HEK293 (cell line): ENCODE data around the gene MMP15.

Experiments used
- CTCF ChIA-PET: fragments of 350-600 bp; formaldehyde crosslinking; extraction: SDS; loops from one replicate; lab custom pipeline; 2021; ENCODE audit warnings: antibody characterized with exemption; lab: Yijun Ruan, JAX
- POLR2A ChIA-PET: fragments of 300-600 bp; formaldehyde crosslinking; extraction: SDS; loops from one replicate; lab custom pipeline; 2020; ENCODE audit warnings: antibody characterized with exemption, inconsistent platforms; lab: Yijun Ruan, JAX
- H3K27ac ChIP-seq: fragments of 200-500 bp; sonication (Bioruptor generic); 2 replicates; pipeline ENCODE4 v1.5.1; 2014; ENCODE audit warnings: low read depth, low read length, control low read depth, inconsistent platforms; ENCODE audit errors: extremely low read depth
- H3K36me3 ChIP-seq, 2 experiments: fragments of 200-500 bp in 1 of 2; sonication (Bioruptor generic) in 1 of 2; 1 replicate in 1 of 2; 2 replicates in 1 of 2; pipeline ENCODE4 v1.5.1; 2014 to 2017; ENCODE audit warnings: inconsistent platforms in 2 of 2, low read length in 2 of 2; ENCODE audit not compliant: control insufficient read depth in 2 of 2, insufficient read depth in 1 of 2
- H3K4me1 ChIP-seq: fragments of 200-500 bp; sonication (Bioruptor generic); 2 replicates; pipeline ENCODE4 v1.5.1; 2014; ENCODE audit warnings: mild to moderate bottlenecking, low read length, inconsistent platforms; ENCODE audit not compliant: control insufficient read depth, insufficient read depth
- H3K4me3 ChIP-seq: 2 replicates; pipeline ENCODE4 v1.5.1; 2011; ENCODE audit warnings: low read depth, mild to moderate bottlenecking, control low read depth, low read length, moderate library complexity
- H3K9me3 ChIP-seq: fragments of 200-500 bp; sonication (Bioruptor generic); 2 replicates; pipeline ENCODE4 v1.5.1; 2014; ENCODE audit warnings: low read depth, low read length, inconsistent platforms; ENCODE audit not compliant: control insufficient read depth, insufficient read depth
- GLIS1 ChIP-seq: fragments of 450-650 bp; formaldehyde crosslinking; IDR thresholded peaks from 2 replicates; pipeline ENCODE4 v1.5.1; 2016; ENCODE audit warnings: missing biosample characterization, missing genetic modification characterization
- PRDM6 ChIP-seq: fragments of 450-650 bp; formaldehyde crosslinking; IDR thresholded peaks from 2 replicates; pipeline ENCODE4 v1.5.1; 2017; ENCODE audit warnings: missing biosample characterization, missing genetic modification characterization
- TCF7L2 ChIP-seq: IDR thresholded peaks from 2 replicates; pipeline ENCODE4 v1.6.1; 2011; ENCODE audit warnings: low read depth, mild to moderate bottlenecking, inconsistent platforms, low read length, moderate library complexity, borderline replicate concordance
- ZBTB17 ChIP-seq: fragments of 450-650 bp; formaldehyde crosslinking; IDR thresholded peaks from 2 replicates; pipeline ENCODE4 v1.5.1; 2016; ENCODE audit warnings: missing biosample characterization, missing genetic modification characterization
- ZBTB7A ChIP-seq: fragments of 450-650 bp; formaldehyde crosslinking; IDR thresholded peaks from 2 replicates; pipeline ENCODE4 v1.5.1; 2016; ENCODE audit warnings: low read depth, missing biosample characterization, missing genetic modification characterization
- ZNF121 ChIP-seq: fragments of 450-650 bp; formaldehyde crosslinking; IDR thresholded peaks from 2 replicates; pipeline ENCODE4 v1.5.1; 2016; ENCODE audit warnings: missing biosample characterization, missing genetic modification characterization
- ZNF133 ChIP-seq: fragments of 450-650 bp; formaldehyde crosslinking; IDR thresholded peaks from 2 replicates; pipeline ENCODE4 v1.5.1; 2016; ENCODE audit warnings: missing biosample characterization, missing genetic modification characterization
- ZNF138 ChIP-seq: fragments of 450-650 bp; formaldehyde crosslinking; IDR thresholded peaks from 2 replicates; pipeline ENCODE4 v1.5.1; 2016; ENCODE audit warnings: missing biosample characterization, missing genetic modification characterization, borderline replicate concordance
- ZNF169 ChIP-seq: fragments of 450-650 bp; formaldehyde crosslinking; IDR thresholded peaks from 2 replicates; pipeline ENCODE4 v1.5.1; 2016; ENCODE audit warnings: missing biosample characterization, missing genetic modification characterization
- ZNF2 ChIP-seq: fragments of 450-650 bp; formaldehyde crosslinking; IDR thresholded peaks from 2 replicates; pipeline ENCODE4 v1.5.1; 2016; ENCODE audit warnings: missing biosample characterization, missing genetic modification characterization
- ZNF214 ChIP-seq: fragments of 450-650 bp; formaldehyde crosslinking; IDR thresholded peaks from 2 replicates; pipeline ENCODE4 v1.5.1; 2017; ENCODE audit warnings: missing biosample characterization, mild to moderate bottlenecking, missing genetic modification characterization, borderline replicate concordance
- ZNF302 ChIP-seq: fragments of 450-650 bp; formaldehyde crosslinking; IDR thresholded peaks from 2 replicates; pipeline ENCODE4 v1.5.1; 2016; ENCODE audit warnings: missing biosample characterization, missing genetic modification characterization, low read depth
- ZNF404 ChIP-seq: fragments of 450-650 bp; formaldehyde crosslinking; IDR thresholded peaks from 2 replicates; pipeline ENCODE4 v1.5.1; 2017; ENCODE audit warnings: missing biosample characterization, missing genetic modification characterization
- ZNF423 ChIP-seq: fragments of 450-650 bp; formaldehyde crosslinking; IDR thresholded peaks from 2 replicates; pipeline ENCODE4 v1.5.1; 2016; ENCODE audit warnings: missing biosample characterization, missing genetic modification characterization
- ZNF510 ChIP-seq: fragments of 450-650 bp; formaldehyde crosslinking; IDR thresholded peaks from 2 replicates; pipeline ENCODE4 v1.5.1; 2018; ENCODE audit warnings: mild to moderate bottlenecking, missing genetic modification characterization, missing biosample characterization; ENCODE audit not compliant: insufficient replicate concordance
- ZNF560 ChIP-seq: fragments of 450-650 bp; formaldehyde crosslinking; IDR thresholded peaks from 2 replicates; pipeline ENCODE4 v1.5.1; 2017; ENCODE audit warnings: missing biosample characterization, missing genetic modification characterization, borderline replicate concordance
- ZNF645 ChIP-seq: fragments of 450-650 bp; formaldehyde crosslinking; IDR thresholded peaks from 2 replicates; pipeline ENCODE4; 2016; ENCODE audit warnings: missing biosample characterization, missing genetic modification characterization
- ZNF660 ChIP-seq: fragments of 450-650 bp; IDR thresholded peaks from 2 replicates; pipeline ENCODE4 v1.5.1; 2018; ENCODE audit warnings: missing biosample characterization, mild to moderate bottlenecking, missing genetic modification characterization
- ZNF664 ChIP-seq: fragments of 450-650 bp; formaldehyde crosslinking; IDR thresholded peaks from 2 replicates; pipeline ENCODE4 v1.5.1; 2016; ENCODE audit warnings: missing biosample characterization, missing genetic modification characterization
- ZNF704 ChIP-seq: fragments of 450-650 bp; formaldehyde crosslinking; IDR thresholded peaks from 2 replicates; pipeline ENCODE4 v1.5.1; 2016; ENCODE audit warnings: missing biosample characterization, missing genetic modification characterization
- ZNF747 ChIP-seq: fragments of 450-650 bp; formaldehyde crosslinking; IDR thresholded peaks from 2 replicates; pipeline ENCODE4 v1.5.1; 2016; ENCODE audit warnings: missing biosample characterization, missing genetic modification characterization
- ZSCAN18 ChIP-seq: fragments of 450-650 bp; formaldehyde crosslinking; IDR thresholded peaks from 2 replicates; pipeline ENCODE4 v1.5.1; 2016; ENCODE audit warnings: missing biosample characterization, missing genetic modification characterization

The MMP15 gene

GRCh38 chr16:58030136-58030840, 4.7 kb downstream of the MMP15 start (continued):
- TF ChIP-seq ZNF121 (no peak), ZSCAN18 (tag by site-specific recombination) (no peak), ZNF664 (tag by site-specific recombination) (no peak), ZNF169 (no peak), TCF7L2 (no peak), ZNF138 (tag by site-specific recombination) (no peak), ZNF704 (tag by site-specific recombination) (no peak), ZBTB17 (no peak), ZNF133 (tag by site-specific recombination) (no peak)

GRCh38 chr16:58031016-58031800, 5.7 kb downstream of the MMP15 start:
- TF ChIP-seq ZNF560 (tag by site-specific recombination) (no peak), ZNF214 (no peak), PRDM6 (tag by site-specific recombination) (no peak), ZNF404 (tag by site-specific recombination) (no peak), ZNF747 (tag by site-specific recombination) (no peak), ZBTB7A (tag by site-specific recombination) (no peak), ZNF2 (tag by site-specific recombination) (no peak), GLIS1 (no peak), ZNF660 (tag by site-specific recombination) (no peak), ZNF302 (no peak), ZNF704 (tag by site-specific recombination) (no peak), ZNF510 (no peak), ZNF645 (no peak), ZNF169 (no peak), ZSCAN18 (tag by site-specific recombination) (no peak), ZNF423 (tag by site-specific recombination) (no peak)
- TF ChIP-seq, all 188 proteins: peak for 0
- ChIA-PET CTCF (interaction anchor here (0.6 to 3.1 kb wide), 2 partner anchors 90 to 1381 kb away, joined by 3 to 18 read pairs; no protein-coding TSS in a partner anchor), POLR2A (no interaction called here)
- no peaks in the 10 kb centered on the region for H3K36me3 ChIP-seq
- H3K4me3 ChIP-seq = no peak overlapping the region
- no peaks in the 10 kb centered on the region for H3K4me1 ChIP-seq
- H3K27ac ChIP-seq = no peak overlapping the region
- no peaks in the 10 kb centered on the region for H3K9me3 ChIP-seq
